Measurements from ENCODE around the gene ADRB2.

ADRB2 gene

GRCh38 chr5:148831590-148832565 lies 5.5 kb downstream of the ADRB2 start:
- DNase-seq: peak; percentile 77 to 90 (median 84)

- DNase-seq: peak in 3 of 4 experiments; percentile 37 to 47 (median 40)
Measured at GRCh38 chr5:148833122-148833521, 6.7 kb downstream of the ADRB2 start.

GRCh38 chr5:148833925-148834324 lies 7.5 kb downstream of the ADRB2 start:
- DNase-seq: no peak

GRCh38 chr5:148834689-148835088 lies 8.3 kb downstream of the ADRB2 start:
- DNase-seq: no peak

GRCh38 chr5:148836272-148837250 lies 10.2 kb downstream of the ADRB2 start:
- no peak for DNase-seq

GRCh38 chr5:148837383-148837782 lies 11.0 kb downstream of the ADRB2 start:
- DNase-seq: no peak

GRCh38 chr5:148838357-148838756 lies 11.9 kb downstream of the ADRB2 start:
- no peak for DNase-seq

- DNase-seq: no peak
Measured at GRCh38 chr5:148839960-148840359, 13.5 kb downstream of the ADRB2 start.

- no peak for DNase-seq
Measured at GRCh38 chr5:148840531-148840930, 14.1 kb downstream of the ADRB2 start.

GRCh38 chr5:148841519-148841918 lies 15.1 kb downstream of the ADRB2 start:
- DNase-seq: no peak

GRCh38 chr5:148842161-148842560 lies 15.8 kb downstream of the ADRB2 start:
- DNase-seq: no peak

- DNase-seq: no peak
Measured at GRCh38 chr5:148843510-148844318, 17.3 kb downstream of the ADRB2 start.

- DNase-seq: no peak
Measured at GRCh38 chr5:148844433-148845280, 18.2 kb downstream of the ADRB2 start.

- no peak for DNase-seq
Measured at GRCh38 chr5:148846930-148847329, 20.5 kb downstream of the ADRB2 start.

- no peak for DNase-seq
Measured at GRCh38 chr5:148847456-148847855, 21.0 kb downstream of the ADRB2 start.

- DNase-seq: no peak
Measured at GRCh38 chr5:148848393-148849031, 22.1 kb downstream of the ADRB2 start.

GRCh38 chr5:148849461-148849860 lies 23.1 kb downstream of the ADRB2 start:
- DNase-seq: peak; percentile 8 to 35 (median 28)

GRCh38 chr5:148850836-148851235 lies 24.4 kb downstream of the ADRB2 start:
- no peak for DNase-seq

- DNase-seq: no peak
Measured at GRCh38 chr5:148853868-148854267, 27.5 kb downstream of the ADRB2 start.

GRCh38 chr5:148855249-148856008 lies 29.0 kb downstream of the ADRB2 start:
- DNase-seq: no peak

Measured in suppressor macrophage (primary cell).